Measurements from ENCODE around the gene PRKACA. TPM values are rescaled to one million over a fixed set of nuclear protein-coding genes. Genes with fewer than 3 reads are reported as not detected.
"Not testable (repeated sequence)": the region's sequence is repeated elsewhere in the genome, so short reads cannot be mapped to it uniquely, and the experiment has no call there.

The PRKACA gene
- total RNA-seq, 1 donor from 2014 or later = 514 TPM

DNA sequence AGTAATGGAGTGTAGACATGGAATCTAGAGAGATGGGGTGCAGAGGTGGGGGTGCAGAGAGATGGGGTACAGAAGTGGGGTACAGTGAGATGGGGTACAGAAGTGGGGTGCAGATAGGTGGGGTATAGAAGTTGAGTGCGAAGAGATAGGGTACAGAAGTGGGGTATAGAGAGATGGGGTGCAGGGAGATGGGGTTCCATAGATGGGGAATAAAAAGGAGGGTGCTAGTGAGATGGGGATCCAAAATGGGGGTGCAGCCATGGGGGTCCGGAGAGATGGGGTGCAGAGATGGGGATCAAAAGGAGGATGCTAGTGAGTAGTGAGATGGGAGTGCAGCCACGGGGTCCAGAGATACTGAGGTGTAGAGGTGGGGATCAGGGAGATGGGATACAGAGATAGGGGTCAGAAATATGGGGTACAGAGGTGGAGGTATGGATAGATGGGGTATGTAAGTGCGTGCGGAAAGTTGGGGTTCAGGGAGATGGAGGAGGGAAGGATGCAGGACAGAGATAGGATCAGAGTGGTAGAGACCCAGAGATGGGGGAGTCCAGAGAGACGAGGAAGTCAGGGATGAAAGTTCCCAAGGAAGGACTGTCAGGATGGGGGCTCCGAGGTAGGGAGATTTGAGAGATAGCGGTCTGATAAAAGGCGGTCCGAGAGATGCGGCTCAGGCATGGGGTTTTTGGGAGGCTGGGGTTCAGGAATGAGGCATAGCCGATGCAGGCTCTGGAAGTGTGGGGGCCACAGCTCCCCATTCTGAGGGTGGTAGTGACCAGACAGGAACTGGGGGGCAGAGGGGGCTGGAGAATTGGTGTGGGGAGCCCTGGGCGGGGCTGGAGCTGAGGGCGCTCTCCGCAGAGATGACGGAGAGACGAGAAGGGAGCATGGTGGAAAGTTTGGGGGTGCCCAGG is 59.1 kb downstream of the PRKACA start:
- ATAC-seq = no peak
- intact Hi-C loops (cut with micrococcal nuclease) = no loop called here

DNA sequence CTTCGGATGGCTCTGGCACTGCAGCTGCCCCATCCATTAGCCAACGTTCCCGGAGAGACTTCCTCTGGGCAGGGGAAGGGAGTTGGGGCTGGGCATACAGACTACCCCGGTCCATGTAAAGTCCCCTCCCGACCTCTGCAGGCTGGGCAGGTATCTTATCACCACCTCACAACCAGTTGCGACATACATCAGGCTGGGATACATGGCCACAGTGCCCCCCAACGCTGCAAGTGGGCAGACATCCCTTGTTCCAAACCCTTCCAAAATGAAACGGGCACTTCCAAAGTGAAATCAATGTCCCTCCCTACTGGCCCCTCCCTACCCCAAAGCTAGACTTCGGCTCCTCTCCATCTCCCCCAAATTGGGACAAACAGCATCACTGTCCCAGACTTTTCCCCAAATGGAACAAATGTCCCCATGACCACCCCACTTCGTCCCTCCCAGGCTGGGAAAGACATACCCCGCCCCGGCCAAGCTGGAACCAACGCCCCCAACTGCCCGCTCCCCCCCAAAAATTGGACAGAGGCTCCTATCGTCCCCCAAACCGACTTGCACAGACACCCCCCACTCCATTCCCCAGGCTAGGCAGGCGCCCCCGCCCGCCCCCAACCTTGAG is 60.7 kb downstream of the PRKACA start:
- intact Hi-C loops (cut with micrococcal nuclease) = no loop called here
- peak; percentile 10 for ATAC-seq
- DNase-seq = no peak

More for the DNA sequence above, 59.1 kb downstream of the PRKACA start:
- DNase-seq = no peak

DNA sequence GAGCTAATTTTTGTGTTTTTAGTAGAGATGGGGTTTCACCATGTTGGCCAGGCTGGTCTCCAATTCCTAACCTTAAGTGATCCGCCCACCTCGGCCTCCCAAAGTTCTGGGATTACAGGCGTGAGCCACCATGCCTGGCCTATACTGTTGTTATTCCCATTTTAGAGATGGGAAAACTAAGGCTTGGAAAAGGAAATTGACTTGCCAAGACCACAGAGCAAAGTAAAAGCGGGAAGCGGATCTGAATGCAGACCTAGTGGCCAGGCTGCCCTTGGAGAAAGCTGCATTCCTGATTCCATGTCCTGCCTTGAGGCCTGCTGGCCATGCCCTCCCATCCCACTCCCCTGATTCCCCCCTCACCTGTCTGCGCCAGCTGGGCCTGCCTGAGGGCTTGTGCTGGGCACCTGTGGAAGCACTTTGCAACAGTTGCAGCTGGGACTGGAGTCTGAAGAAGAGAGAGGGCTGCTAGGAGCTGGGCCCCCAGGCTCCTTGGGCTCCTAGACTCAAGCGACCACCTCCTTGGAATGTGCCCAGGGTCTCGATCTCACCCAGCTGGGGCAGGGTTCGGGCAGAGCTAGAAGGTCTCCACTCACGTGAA is 61.4 kb downstream of the PRKACA start:
- intact Hi-C loops (cut with micrococcal nuclease) = no loop called here
- DNase-seq (no peak), ATAC-seq (no peak)

DNA sequence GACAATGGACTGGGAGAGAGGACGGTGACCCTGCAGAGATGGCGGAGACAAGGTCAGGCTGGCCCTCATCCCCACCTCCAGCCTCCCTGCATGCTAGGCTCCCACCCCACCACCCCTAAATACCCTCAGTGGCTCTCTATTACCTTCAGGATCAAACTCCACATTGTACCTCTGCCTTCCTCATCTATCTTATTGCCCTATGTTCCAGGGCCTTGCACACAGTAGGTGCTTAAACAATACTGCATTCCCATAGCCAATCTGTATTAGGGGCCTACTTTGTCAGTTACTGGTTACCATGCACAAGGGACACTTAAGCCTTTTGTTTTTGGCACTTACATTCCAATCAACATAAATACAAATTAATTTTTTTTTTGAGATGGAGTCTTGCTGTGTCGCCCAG is 62.2 kb downstream of the PRKACA start:
- ATAC-seq = no peak
- DNase-seq = no peak
- intact Hi-C loops (cut with micrococcal nuclease) = no loop called here

DNA sequence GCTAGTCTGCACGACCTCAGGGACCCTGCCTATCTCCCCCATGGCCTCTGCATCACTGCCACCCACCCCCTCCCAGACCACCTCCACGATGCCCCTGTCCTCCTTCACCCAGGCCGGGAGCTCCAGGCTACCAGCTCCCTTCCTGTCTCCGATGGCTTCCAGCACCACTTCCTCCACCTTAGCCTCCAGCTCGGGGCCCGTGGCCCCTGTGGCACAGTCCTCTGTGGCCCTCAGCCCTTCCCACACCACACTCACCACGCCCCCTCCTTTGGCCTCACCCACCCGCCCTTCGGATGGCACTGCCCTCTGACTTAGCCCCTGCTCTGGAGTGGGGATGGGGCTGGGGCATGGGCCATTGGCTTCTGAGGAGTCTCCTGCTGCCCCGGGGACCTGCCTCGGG is 62.8 kb downstream of the PRKACA start:
- intact Hi-C loops (cut with micrococcal nuclease) = no loop called here
- ATAC-seq (no peak), DNase-seq (no peak)

DNA sequence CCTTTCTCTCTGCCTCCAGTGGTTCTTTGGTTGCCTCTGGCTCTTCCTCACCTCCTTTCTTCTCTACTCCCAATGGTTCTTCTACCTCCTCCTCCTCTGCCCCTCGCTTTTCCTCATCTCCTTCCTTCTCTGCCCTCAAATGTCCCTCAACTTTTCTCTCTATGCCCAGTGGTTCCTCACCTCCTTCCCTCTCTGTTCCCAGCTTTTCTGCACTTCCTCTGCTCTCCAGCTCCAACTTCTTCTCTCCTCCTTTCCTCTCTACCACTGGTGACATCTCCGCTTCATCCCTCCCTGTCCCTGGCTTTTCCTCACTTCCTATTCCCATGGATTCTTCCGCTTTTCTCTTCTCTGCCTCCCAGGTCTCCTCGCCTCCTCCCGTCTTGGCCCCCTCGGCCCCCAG is 63.5 kb downstream of the PRKACA start:
- intact Hi-C loops (cut with micrococcal nuclease) = no loop called here
- ATAC-seq = no peak
- no peak for DNase-seq

DNA sequence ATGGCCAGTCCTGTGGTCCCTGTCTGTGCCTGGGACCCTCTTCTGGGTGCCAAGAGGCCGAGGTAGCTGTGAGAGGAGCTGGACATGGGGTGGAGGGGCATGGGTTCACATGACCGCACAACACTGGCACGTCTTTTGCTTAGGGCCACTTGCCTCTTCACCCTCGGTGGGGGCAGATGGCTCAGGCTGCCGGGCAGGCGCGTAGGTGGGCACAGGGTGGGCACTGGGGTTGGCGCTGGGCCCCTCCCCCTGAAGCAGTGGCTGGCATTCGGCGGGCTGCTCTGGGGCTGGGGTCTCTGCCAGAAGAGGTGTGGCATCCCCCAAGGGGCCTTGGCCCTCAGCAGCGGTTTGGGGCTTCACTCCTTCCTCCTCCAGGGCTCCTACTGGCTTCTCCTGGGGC is 64.1 kb downstream of the PRKACA start:
- DNase-seq (no peak), ATAC-seq (no peak)

DNA sequence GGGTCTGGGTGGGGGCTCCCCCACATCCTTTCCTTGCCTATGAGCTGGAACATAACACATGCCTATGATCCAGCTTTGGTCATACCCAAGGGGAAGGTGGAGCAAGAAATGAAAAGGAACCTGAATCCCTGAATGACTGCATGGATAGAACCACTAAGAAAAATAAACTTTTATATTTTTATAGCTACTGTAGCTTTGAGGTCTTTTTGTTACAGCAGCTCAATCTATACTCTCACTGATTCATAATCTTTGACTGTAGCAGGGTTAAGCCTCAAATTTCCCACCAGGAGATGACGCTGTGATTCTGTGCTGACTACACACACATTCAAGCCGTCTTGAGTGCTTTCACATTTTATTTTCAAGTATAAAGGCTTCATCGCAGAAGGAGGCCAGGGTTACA is 64.5 kb downstream of the PRKACA start:
- intact Hi-C loops (cut with micrococcal nuclease) = no loop called here
- DNase-seq = no peak
- ATAC-seq = no peak

More for the DNA sequence above, 64.1 kb downstream of the PRKACA start:
- intact Hi-C loops (cut with micrococcal nuclease) = no loop called here

DNA sequence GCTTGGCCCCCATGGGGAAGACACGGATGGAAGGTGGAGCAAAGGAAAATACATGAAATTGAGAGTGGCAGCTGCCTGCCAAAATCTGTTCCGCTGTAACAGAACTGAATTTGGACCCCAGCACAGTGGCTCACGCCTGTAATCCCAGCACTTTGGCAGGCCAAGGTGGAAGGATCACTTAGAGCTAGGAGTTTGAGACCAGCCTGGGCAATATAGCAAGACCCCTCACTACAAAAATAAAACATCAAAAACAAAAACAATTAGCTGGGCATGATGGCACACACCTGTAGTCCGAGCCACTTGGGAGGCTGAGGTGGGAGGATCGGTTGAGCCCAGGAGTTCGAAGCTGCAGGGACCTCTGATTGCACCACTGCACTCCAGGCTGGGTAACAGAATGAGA is 65.1 kb downstream of the PRKACA start:
- DNase-seq = no peak
- ATAC-seq = no peak
- intact Hi-C loops (cut with micrococcal nuclease) = no loop called here

- intact Hi-C loops (cut with micrococcal nuclease) = no loop called here
- ATAC-seq = no peak
Measured at GRCh38 chr19:14051980-14052379, 65.6 kb downstream of the PRKACA start.

DNA sequence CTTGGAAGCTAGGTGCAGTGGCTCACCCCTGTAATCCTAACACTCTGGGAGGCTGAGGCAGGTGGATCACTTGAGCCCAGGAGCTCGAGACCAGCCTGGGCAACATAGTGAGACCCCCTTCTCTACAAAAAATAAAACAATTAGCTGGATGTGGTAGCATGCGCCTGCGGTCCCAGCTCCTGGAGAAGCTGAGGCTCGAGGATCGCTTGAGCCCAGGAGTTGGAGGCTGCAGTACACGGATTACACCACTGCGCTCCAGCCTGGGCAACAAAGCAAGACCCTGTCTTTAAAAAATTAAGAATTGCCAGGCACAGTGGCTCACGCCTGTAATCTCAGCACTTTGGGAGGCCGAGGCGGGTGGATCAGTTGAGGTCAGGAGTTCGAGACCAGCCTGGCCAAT is 66.6 kb downstream of the PRKACA start:
- ATAC-seq; intact Hi-C loops (cut with micrococcal nuclease); DNase-seq: not testable (repeated sequence)

More at GRCh38 chr19:14051980-14052379, 65.6 kb downstream of the PRKACA start:
- DNase-seq = no peak

GRCh38 chr19:14050512-14050911 is 67.0 kb downstream of the PRKACA start:
- no peak for ATAC-seq
- no peak for DNase-seq
- intact Hi-C loops (cut with micrococcal nuclease) = no loop called here

DNA sequence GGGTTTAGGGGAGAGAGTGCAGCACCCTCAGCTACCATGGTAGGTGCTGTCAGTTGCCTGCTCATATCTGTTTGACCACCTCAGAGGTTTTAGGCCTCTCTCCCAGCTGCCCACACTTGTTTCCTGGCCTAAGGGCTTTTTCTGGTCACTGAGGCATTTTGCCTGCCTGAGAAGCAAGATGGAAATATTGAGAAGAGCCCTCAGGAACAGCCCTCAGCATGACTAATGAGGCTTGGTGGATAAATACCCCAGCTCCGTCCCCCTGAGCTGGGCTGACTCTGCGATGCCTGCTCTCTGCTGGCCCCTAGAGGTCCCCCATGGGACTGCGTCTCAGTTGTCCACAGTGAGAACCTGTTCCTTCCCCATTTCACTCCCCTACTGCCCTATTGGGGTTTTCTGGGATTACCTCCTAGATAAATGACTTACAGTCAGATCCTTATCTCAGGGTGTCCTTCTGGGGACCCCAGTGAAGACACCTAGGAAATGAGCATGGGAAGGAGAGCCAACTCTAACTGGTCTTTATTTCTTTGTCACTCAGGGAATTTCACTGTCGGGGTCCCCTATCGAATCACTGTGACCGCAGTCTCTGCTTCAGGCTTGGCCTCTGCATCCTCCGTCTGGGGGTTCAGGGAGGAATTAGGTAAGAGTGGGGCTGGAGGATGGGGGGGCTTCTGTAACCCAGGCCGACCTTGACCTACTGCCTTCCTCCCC is 69.0 kb downstream of the PRKACA start:
- intact Hi-C loops (cut with micrococcal nuclease) = no loop called here
- ATAC-seq (peak; percentile 68), DNase-seq (peak; percentile 67)

- ATAC-seq; intact Hi-C loops (cut with micrococcal nuclease); DNase-seq: not testable (repeated sequence)
Measured at GRCh38 chr19:14047866-14048265, 69.7 kb downstream of the PRKACA start.

- DNase-seq; intact Hi-C loops (cut with micrococcal nuclease): not testable (repeated sequence)
- ATAC-seq = peak; percentile 88
Measured at GRCh38 chr19:14042659-14043608, 74.6 kb downstream of the PRKACA start.
